ENCODE measurements around the gene CDH23.

Gene CDH23

GRCh38 chr10:71492872-71493271, 96.2 kb downstream of the CDH23 start:
- no peak for DNase-seq

- DNase-seq: no peak
These were observed 97.0 kb downstream of the CDH23 start for GRCh38 chr10:71493741-71494140.

- DNase-seq: no peak
These were observed 97.8 kb downstream of the CDH23 start for GRCh38 chr10:71494476-71494875.

- no peak for DNase-seq
These were observed 98.3 kb downstream of the CDH23 start for GRCh38 chr10:71494980-71495381.

GRCh38 chr10:71496927-71497762, 100.4 kb downstream of the CDH23 start:
- no peak for DNase-seq

- DNase-seq: no peak
These were observed 101.1 kb downstream of the CDH23 start for GRCh38 chr10:71497763-71498326.

- DNase-seq: no peak
These were observed 104.7 kb downstream of the CDH23 start for GRCh38 chr10:71501402-71501801.

- no peak for DNase-seq
These were observed 105.5 kb downstream of the CDH23 start for GRCh38 chr10:71502190-71502589.

- DNase-seq: no peak
These were observed 106.1 kb downstream of the CDH23 start for GRCh38 chr10:71502851-71503250.

- DNase-seq: no peak
These were observed 107.4 kb downstream of the CDH23 start for GRCh38 chr10:71504168-71504567.

GRCh38 chr10:71504570-71504969, 107.8 kb downstream of the CDH23 start:
- DNase-seq: no peak

GRCh38 chr10:71505862-71506261, 109.1 kb downstream of the CDH23 start:
- DNase-seq: no peak

- no peak for DNase-seq
These were observed 112.7 kb downstream of the CDH23 start for GRCh38 chr10:71509444-71509843.

- DNase-seq: no peak
These were observed 114.5 kb downstream of the CDH23 start for GRCh38 chr10:71511206-71511605.

GRCh38 chr10:71512312-71512711, 115.6 kb downstream of the CDH23 start:
- no peak for DNase-seq

GRCh38 chr10:71512761-71513539, 116.2 kb downstream of the CDH23 start:
- no peak for DNase-seq

- no peak for DNase-seq
These were observed 116.8 kb downstream of the CDH23 start for GRCh38 chr10:71513540-71513853.

- no peak for DNase-seq
These were observed 117.2 kb downstream of the CDH23 start for GRCh38 chr10:71513936-71514335.

- DNase-seq: no peak
These were observed 118.9 kb downstream of the CDH23 start for GRCh38 chr10:71515531-71516172.

GRCh38 chr10:71516890-71517289, 120.2 kb downstream of the CDH23 start:
- DNase-seq: no peak

- no peak for DNase-seq
These were observed 120.8 kb downstream of the CDH23 start for GRCh38 chr10:71517298-71518169.

GRCh38 chr10:71520042-71520441, 123.3 kb downstream of the CDH23 start:
- DNase-seq: no peak
